HG03565 (cell line): ENCODE data around the gene DPH3.

Experiments
- ATAC-seq: cut with Tn5 transposase; IDR thresholded peaks from one replicate; pipeline ENCODE4 v1.9.1; 2021; ENCODE audit warnings: mild to moderate bottlenecking, moderate library complexity; ENCODE audit not compliant: unreplicated experiment

The DPH3 gene

DNA sequence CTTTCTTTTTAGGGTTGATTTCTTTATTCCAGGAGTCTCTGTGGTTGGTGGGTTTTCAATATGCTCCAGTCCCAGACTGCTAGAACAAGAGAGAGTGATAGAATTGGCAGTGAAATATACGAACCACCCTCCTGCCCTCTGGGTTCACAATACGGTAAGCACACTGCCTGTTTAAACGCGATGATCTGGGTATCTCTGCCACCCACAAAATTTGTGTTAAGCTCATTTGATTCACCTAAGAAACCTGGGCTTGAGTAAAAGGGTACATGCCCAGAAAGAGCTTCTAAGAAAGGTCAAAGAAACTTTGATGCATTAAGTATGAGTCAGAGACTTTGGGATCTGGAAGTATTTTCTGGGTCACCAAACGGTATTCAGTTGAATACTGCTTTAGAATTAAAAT, 30.1 kb upstream of the DPH3 start:
- ATAC-seq: no peak

DNA sequence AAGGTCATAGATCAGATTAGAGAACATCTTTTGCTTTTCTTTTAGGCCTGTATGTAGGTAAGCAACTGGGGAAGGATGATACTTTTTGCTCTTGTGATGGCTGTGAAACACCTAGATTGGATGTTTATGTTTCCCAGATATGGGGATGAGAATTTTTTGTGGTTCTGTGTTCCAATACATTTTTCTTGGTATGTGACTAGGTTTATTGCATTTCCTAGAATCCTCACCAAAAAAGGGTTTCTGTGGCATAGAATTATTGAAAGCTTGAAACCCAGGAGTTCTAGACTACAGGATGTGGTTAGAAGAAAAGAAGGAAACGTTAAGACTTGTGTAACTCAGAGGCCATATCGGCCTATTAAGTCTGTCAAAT, 26.1 kb upstream of the DPH3 start:
- ATAC-seq: no peak

DNA sequence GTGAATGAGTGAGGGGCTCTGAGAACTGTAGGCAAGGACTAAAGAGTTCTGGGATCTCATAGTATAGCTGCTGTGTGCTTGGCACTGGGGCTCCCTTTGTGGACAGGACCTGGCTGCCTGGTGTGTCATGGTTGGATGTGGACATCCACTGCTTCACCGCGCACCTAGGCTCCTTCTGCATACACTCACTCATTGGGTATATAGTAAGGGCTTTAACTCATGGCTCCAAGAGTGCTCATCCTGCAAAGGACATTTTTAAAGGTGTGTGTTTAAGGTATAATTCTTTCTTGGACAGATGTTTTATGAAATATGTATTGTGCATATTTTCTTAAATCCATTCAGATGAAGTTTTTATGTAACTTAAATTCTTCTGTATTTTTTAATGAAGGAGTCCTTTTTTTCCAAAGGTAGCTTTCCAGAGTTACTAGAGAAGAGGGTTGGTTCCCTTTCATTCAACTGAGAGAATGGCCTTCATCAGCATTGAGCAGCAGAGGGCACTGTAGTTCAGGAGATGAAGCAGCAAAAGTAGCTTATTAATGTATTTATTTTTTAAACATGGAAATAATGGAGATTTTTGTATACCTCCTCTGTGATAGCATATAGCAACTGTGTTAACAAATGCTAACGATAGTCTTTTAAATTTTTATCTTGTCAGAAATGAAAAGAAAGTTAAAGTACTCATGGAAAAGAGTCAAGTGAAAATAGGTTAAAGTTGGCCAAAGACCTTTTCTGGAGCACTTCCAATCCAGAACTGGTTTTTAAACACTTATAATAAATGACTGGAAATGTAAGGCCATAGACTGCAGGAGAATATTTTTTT, 25.5 kb upstream of the DPH3 start:
- no peak for ATAC-seq

DNA sequence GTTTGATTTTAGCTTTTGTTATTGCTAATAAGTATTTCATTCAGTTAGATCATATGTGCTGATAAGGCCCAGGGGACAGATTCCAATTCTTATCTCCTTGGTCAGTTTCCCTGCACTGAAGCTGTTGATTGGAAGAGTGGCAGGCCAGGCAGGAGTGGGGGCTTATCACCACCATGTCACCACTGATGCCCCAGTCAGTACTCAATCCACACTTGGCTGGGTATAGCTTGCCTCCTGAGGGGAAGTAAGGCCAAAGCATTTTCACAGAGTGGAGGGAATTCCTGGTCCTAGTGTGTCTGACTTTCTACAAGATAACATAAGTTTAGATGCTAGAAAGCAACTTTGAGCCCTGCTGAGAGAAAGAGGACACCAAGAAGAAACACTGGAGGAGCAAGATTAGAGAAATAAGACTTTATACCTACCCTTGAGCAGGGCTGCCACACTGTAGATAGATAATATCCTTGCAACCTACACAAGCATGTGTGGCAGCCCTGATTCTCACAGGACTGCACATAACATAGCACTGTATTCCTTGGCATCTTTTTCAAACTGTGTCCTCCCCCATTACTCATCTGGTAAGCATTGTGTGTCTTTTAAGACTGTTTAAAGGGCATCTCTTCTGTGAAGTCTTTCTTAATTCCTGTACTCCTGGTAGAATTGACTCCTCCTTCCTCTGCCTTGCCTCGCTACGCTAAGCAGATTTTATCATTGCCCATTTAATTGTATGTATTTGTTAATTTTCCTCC, 24.6 kb upstream of the DPH3 start:
- ATAC-seq: no peak

DNA sequence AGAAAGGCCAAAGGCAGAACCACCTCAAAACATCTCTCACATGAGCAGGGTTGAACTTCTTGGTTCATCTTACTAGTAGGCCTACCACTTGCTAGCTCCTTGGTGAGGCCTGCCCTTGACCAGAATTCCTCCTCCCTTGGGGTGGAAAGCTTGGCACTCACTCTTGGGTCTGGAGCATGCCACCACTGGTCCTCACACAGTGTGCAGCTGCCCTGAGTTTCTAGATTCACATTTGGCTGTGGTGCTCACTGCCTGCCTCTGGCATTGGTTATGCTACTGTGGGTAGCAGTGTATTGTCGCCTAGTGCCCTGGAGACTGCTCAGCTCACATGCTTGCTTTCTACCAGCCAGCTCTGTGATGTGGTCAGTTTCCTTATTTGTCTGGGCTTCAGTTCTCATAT, 23.9 kb upstream of the DPH3 start:
- ATAC-seq: no peak

DNA sequence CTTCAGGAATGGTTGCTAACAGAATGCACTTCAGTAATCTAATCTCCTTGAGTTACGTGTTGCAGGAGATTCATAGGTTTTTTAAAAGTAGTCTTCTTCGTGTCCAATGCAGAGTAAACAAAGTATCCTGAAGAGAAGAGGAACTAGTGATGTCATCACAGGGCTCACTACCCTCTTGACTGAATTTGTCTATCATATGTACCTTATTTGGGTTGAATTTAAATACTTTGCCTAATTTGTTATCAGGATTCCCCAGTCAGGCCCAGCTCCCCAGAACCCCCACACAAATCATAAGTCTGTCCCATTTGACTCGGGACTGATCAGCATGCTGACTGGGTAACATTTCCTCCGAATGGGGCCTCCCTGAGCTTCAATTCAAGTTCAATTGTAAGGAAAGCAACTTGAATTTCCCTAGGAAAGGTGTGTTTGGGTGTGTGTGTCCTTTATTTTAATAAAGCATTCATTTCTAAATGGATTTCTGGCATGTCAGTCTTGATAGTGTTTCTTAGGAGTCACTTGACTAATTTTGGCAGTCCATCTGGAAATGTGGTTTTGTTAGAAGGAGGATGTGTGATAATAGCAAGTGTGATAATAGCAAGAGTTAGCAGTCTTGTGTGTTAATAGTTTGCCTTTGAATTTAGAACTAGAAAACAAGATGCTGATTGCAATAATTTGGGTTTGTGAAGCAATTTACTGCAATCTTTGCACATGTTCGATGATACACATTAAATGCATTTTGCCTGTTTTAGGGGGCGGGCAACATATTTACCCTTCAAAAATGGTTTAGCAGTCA, 22.2 kb upstream of the DPH3 start:
- ATAC-seq: no peak

DNA sequence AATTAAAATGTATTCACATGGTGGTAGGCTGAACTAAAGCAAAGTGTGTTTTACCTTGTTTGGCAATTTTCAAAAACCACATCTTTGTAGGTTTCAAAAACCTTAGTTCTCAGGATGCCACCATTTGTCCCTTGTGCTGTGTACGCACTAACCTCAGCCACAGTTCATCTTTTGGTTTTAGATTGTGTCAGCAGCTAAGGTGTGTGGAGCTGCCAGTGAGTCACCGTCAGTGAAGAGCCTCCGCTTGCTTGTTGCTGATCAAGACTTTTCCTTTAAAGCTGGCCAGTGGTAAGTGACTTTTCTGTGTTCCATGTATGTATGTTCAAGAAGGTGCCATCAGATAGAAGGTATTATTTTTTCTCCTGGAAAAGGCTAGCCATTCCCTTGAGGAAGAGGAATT, 21.4 kb upstream of the DPH3 start:
- ATAC-seq: peak; percentile 64

DNA sequence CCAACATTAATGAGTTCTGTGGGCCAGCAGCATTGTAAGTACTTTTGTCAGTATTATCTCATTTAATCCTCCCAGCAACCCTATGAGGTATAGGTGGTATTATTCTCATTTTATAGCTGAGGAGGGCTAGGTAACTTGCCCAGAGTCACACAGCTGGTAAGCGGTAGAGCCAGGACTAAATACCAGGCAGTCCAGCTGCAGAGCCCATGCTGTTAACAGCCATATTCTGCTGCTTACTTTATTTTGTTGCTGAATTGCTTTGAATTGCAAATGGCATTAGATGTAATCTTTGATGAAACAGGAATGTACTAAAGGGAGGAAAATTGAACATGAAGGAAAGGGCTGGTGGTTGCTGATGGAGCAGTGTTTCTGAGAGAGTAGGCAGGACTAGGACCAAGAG, 19.9 kb upstream of the DPH3 start:
- no peak for ATAC-seq

DNA sequence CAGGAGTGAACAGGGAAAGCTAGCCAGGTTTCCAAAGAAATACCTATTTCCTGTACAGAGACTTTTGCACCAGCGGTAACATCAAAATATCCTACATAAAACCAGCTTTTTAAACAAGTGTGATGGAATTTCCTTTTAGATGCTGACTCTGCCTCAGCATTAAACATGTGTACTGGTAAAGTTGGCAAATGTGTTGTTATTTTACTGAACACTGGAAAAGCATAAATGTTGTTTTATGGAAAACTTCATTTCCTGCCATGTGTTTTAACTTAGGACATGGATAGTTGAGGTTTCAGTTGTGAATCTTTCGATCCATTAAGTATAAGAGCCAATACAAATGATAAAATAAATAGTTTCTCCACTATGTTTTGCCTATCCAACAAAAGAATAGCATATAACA, 15.9 kb upstream of the DPH3 start:
- no peak for ATAC-seq

DNA sequence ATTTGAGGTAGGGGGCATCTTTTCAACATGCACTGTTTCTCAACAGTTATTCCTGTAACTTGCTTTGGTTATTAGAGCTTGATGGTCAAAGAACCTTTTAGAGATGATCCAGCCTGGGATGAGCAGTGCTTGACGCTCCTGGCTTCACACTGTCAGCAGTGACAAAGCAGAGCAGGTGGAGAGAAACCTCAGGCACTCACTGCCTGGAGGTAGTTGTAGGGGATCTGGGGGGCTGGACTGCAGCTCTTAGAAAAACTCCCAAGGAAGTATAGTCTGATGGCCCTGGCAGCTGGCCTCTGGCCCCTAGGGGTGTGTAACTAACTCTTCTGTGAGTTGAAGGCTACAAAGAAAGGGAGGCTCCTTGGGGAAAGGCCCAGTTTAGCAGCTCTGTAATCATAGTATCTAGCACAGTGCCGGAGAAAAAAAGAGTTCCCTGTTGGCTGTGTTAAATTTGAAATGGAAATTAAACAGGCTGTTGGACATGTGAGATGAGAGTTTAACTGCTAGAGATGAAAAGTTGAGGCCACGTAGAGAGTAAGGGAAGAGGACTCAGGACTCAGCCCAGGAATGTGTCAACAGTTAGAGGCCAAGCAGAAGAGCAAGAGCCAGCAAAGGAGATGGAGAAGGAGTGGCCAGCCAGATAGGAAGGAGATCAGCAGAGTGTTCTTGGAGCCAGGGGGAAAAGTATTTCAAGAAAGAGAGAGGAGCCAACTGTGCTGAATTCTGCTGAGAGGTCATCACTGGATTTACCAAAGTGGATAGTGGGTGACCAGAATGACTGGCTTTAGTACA, 14.5 kb upstream of the DPH3 start:
- ATAC-seq: no peak

DNA sequence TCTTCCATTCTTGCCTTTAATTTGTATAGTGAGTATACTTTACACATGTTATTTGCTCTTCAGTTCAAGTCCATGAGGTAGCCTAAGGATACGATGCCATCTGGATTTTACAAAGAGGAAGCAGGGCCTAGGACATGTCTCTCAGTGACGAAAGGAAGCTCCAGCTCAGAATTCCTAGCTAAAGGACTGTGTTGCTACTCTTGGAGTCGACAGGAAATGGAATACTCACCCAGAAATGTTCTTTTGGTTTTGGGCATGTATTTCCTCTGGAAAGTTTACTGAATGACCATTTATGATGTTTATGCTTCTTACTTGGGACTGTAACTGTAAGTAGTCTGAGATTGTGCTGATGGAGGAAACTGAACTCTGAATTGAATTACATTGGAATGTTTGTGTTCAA, 12.7 kb upstream of the DPH3 start:
- no peak for ATAC-seq

DNA sequence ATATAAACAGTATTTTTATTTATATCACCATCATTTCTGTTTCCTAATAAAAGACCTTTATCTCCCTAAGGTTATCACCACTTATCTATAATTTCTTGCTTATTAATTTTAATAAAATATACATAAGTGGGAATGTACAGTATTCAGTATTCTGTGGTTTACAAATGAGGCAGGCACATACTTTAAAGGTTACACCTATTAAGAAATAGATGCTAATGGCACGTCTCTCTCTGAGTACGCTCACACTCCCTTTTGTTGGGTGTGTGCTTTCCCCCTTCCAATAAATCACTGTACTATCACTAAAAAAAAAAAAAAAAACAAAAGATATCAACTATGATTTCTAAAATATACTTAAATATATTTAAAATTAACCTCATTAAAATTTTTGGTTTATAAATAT, 9.1 kb upstream of the DPH3 start:
- no peak for ATAC-seq

DNA sequence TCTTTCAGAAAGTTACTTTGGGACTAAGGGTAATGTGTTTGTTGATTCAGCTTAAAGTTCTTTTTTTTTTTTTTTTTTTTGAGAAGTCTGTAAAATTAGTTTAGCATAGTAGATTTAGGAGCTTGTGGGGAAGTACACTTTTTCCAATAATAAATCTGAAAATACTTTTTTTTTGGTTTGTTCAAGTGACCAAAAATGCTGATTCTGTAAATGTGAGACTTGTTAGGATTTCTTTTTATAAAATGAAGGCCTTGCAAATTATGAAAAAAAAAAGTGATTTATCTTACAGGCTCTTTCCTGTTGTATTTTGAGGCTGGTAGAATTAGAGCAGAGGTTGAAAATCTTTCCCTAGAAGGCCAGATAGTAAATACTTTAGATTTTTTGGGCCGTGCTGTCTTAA, 7.8 kb upstream of the DPH3 start:
- no peak for ATAC-seq

DNA sequence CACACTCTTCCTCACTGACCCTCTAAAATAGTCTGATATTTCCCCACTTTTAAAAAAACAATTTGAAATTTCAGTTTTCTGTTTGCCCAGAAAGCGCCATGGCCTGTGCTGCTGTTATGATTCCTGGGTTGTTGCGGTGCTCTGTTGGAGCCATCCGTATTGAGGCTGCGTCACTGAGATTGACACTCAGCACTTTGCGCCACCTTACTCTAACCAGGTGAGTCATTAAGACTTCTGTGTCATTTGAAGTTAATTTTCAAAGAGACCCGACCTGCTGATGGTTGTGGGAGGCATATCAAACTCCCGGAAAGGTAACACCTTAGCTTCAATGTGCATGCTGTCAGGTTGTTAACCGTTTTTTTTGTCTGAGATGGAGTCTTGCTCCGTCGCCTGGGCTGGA, 6.1 kb upstream of the DPH3 start:
- no peak for ATAC-seq

DNA sequence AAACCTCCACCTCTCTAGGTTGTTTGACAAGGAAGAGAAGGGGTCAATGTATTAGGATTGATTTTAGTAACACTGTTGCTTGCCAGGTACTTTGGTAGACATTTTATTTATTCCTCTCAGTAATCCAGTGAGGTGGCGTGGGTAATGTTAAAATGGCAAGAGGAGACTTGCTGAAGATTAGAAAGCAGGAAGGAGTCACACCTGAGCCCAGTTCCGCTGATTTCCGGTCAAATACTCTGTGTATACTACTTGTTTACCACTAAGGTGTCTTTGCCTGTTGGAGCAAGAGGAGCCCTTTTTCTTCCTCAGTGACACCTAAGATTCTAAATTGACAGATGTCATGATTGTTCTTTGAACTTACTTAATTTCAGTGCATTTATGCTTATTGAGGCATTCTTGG, 2.0 kb upstream of the DPH3 start:
- no peak for ATAC-seq

DNA sequence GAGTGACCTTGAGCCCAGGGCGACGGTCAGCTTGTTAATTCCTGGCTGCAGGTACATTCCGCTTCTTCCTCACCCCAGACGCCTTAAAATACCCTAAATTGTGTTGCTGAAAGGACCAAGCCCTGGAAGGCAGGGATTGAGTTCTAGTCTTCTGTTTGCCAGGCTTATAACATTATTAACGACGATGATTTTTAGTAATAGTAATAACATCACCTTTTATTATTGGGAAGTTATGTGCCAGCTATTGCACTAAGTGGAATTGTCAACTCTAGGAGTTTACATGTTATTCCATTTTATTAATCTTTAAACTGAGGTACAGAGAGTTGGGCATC, 678 bp upstream of the DPH3 start:
- ATAC-seq: no peak

DNA sequence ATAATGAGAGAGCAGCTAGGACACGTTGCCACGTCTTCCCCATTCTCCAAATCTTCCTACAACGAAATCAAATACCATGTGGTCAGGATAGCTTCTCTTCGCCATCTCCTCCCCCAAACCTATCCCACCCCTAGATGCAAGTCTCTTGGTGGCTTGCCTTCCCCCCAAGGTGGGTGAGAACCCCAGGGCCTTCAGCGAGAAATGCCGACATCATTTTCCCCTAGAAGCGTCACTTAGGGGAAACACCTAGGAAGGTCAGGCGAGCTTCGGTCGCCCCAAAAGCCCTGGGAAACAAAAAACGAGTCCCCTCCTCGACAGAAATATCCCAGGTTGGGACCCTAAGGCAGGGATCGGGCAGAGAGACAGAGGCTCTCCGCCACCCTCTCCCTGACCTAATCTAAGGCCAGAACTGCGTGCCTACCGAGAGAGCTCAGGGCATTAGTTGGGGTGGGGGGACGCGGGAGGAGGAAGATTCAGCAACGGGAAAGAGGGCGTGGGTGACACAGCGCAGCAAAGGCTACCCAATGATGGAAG, 502 bp downstream of the DPH3 start:
- ATAC-seq: peak; percentile 0

DNA sequence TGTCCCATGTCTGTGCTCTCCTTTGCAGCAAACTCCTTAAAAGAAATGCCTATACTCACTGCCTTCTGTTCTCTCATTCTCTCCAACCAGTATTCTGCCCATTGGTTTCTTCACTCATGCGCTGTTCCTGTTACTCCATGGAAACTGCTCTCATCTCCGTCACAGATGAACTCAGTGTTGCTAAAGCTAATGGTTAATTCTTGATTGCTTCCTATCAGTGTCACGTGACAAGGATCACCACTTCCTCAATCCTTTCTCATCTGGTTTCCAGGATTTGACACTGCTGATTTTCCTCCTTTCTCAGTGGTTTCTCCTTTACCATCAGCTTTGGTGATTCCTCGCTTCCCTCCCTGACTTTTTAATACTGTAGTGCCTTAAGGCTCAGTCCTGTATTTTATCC, 2.6 kb downstream of the DPH3 start:
- ATAC-seq: no peak

DNA sequence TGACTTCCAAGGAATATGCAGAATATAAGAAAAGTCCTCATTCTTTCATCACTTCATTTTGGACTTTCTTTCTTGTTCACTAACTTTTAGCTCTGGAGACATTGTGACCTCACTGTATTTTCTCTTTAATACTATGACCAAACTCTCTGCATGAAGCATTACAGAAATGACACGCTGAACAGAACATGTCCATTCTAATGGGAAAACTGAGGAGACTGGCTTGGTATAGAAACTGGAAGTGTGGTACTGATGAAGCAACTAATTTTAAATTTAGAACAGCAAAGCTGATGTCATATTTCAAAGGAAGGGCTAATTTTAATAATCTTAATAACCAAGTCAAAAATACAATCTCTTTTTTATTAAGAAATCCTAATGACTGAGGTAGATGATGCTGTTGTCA, 4.7 kb downstream of the DPH3 start:
- ATAC-seq: no peak

DNA sequence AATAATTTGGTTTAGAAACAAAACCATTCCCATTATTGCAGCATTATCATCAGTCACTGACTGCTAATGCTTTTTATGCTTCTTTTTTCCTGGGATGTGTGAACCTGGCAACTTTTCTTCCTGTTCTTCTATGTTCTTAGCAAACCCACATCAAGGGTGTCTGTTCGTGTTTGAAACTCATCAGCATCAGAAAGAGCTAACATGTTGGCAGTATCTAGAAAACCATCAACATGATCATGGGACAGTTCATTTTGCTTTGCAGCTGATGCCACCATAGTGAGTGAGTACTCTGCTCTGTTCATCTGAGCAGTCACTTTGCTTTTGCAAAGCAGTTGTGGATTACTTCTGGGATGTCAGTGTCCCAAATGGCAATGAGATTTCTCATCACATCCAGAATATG, 5.9 kb downstream of the DPH3 start:
- ATAC-seq: no peak

DNA sequence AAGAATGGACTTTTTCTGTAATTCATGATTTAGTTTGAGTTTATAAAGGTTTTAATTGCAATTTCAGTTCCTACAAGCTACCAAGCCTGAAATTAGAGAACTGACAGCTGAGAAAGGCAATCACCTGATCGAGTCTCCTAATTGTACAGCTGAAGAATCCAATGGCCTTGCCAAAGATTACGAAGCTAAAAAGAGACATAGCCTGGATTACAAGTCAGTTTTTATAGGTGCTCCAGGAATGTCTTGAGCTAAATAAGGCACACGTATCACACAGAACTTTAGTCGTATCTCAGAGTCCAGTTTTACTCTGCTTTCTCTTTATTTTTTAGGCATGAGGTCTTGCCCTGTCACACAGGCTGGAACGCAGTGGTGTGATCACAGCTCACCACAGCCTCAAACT, 6.6 kb downstream of the DPH3 start:
- no peak for ATAC-seq
